Motor neuron (in vitro differentiated cells): Measurements from ENCODE around the gene RPTOR. TPM values are rescaled to one million over a fixed set of nuclear protein-coding genes. Genes with fewer than 3 reads are reported as not detected.

Experiments used
- ATAC-seq, 8 experiments: fragments of 200-7000 bp; cut with Tn5 transposase; replicated peaks in 6 of 8; 2 replicates each; pipeline ENCODE4 v1.8.0; 2021; ENCODE audit warnings: mild to moderate bottlenecking in 8 of 8, moderate library complexity in 8 of 8
- H3K27ac ChIP-seq, 2 donors: fragments of 250-450 bp; sonication (Bioruptor Pico); 2 replicates each; pipeline ENCODE4 v1.9.0; 2021; ENCODE audit warnings: antibody characterized with exemption in 2 of 2, mild to moderate bottlenecking in 2 of 2, moderate library complexity in 1 of 2
- H3K4me1 ChIP-seq, 2 donors: fragments of 250-450 bp; sonication (Bioruptor Pico); replicated peaks in 1 of 2; 2 replicates each; pipeline ENCODE4 v1.6.1; 2021; ENCODE audit warnings: antibody characterized with exemption in 2 of 2, mild to moderate bottlenecking in 2 of 2, moderate library complexity in 1 of 2
- H3K4me3 ChIP-seq, 5 donors: fragments of 250-450 bp; sonication (Bioruptor Pico); 2 replicates each; pipeline ENCODE4 v1.9.0; 2021; ENCODE audit warnings: antibody characterized with exemption in 5 of 5, mild to moderate bottlenecking in 5 of 5, moderate library complexity in 4 of 5
- WGBS, 10 experiments: fragments of 450-650 bp; shearing (Covaris generic); methylation state at CpG; one replicate each; pipeline ENCODE4 v1.0.0; 2022; 5-methylcytosine and 5-hydroxymethylcytosine counted together
- in situ Hi-C, 9 experiments: fragments of 400-800 bp; cut with MboI; loops; one replicate each; pipeline ENCODE4 v1.15.0; 2021; ENCODE audit warnings: low sequenced_read_pairs in 9 of 9, low pct_unique_long_range_greater_than_20kb in 2 of 9; ENCODE audit not compliant: unreplicated experiment in 9 of 9
- total RNA-seq, 8 experiments: library from RNA; unstranded; fragments of 300-600 nt; gene quantifications; 2 replicates each; pipeline versions ENCODE4 v1.2.3 to v1.2.4, GENCODE V29; 2022

Gene RPTOR
- total RNA-seq, 8 experiments from 2014 or later, result 15.6 to 53.3 (median 19.2) TPM

DNA sequence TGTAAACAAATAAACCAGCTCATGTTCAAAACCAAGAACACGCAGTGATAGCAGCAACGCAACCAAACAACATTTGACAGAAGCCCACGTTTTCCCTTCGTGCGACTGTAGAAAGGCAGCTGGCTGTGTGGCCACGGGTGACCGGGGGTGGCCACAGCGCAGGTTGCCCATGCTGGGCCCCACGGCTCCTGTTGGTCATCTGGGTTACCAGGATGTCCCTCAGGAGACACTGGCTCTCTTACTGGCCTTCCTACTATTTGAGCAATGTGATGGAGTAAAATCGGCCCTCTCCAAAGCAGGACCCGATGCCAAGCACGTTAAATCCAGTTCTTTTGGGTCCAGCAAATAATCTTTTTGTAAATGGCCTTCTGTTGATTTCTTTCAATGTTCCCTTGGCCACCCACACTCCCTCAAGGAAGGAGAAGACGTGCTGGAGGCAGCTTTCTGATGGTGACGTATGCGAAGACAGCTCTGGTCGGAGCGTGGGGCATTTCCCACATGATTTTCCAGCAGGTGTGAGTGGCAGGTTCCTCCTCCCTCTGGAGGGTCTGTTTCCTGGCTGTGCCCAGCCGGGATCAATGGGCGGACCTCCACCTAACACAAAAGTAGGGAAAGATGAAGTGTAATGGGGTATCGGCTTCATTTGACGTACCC lies 303.9 kb downstream of the RPTOR start:
- Histone ChIP-seq H3K27ac (no peak overlapping the region), H3K4me3 (no peak overlapping the region), H3K4me1 (peaks cover 26 to 33% of the 10 kb centered on the region in 2 donors)
- ATAC-seq, result no peak
- 82 to 100% (median 100%) methylated on average over 1 to 13 of the region's 21 CpGs; no CpG with 5 or more reads in 1 of the 10 experiments for WGBS, 10 experiments
- in situ Hi-C loops, result no loop called here

DNA sequence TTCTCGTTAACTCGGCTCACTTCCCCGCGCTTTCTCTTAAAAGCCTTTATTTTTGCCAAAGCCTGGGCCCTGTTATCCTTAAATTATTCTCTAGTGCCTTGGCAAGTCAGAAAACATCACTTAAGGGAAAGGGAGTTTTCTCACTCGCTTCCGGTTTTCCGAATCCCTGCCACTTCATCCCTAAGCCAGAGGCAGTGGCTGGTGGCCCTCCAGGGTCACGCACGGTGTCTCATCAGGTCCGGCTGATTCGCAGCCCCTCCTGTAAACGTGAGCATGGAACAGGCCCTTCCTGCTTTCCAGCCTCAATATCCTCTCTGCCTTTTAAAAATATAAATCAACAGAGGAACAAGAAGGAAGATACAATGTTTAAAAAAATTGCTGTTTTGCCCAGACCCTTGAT lies 304.5 kb downstream of the RPTOR start:
- no peak overlapping the region for H3K27ac ChIP-seq
- H3K4me3 ChIP-seq, result no peak overlapping the region
- peaks cover 26 to 37% of the 10 kb centered on the region in 2 donors for H3K4me1 ChIP-seq
- no peak for ATAC-seq
- in situ Hi-C loops, result no loop called here
- WGBS, 10 experiments, result 84 to 100% (median 98%) methylated on average over 1 to 12 of the region's 12 CpGs; no CpG with 5 or more reads in 4 of the 10 experiments

DNA sequence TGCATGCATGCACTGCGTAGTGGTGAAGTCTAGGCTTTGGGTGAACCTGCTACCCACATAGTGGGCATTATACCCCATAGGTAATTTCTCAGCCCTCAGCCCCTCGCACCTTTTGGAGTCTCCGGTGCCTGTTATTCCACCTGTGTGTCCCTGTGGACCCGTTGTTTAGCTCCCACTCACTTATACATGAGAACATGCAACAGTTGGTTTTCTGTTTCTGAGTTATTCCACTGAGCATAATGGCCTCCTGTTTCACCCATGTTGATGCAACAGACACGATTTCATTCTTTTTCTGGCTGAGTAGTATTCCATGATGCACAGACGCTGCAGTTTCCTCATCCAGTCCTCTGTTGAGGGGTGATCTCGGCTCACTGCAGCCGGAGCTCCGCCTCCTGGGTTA lies 305.5 kb downstream of the RPTOR start:
- 90 to 100% (median 97%) methylated on average over 1 to 6 of the region's 9 CpGs; no CpG with 5 or more reads in 3 of the 10 experiments for WGBS, 10 experiments
- Histone ChIP-seq H3K4me1 (peaks cover 20 to 34% of the 10 kb centered on the region in 2 donors), H3K27ac (no peak overlapping the region), H3K4me3 (no peak overlapping the region)
- no peak for ATAC-seq
- in situ Hi-C loops, result no loop called here

DNA sequence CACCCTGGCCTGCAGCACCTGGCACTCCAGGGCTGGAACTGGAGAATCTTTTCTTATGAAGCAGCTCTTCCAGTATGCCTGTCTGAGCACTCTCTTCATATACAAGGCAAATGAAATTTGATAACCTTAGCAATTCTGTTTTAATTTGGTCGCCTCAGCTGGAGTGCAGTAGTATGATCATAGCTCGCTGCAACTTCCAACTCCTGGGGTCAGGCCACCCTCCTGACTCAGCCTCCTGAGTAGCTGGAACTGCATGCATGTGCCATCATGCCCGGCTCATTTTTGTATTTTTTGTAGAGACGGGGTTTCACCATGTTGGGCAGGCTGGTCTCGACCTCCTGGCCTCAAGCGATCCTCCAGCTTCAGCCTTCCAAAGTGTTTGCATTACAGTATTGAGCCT lies 306.2 kb downstream of the RPTOR start:
- peak in 3 of 8 experiments; percentile 44 to 54 (median 48) for ATAC-seq
- in situ Hi-C loops, result no loop called here
- Histone ChIP-seq H3K27ac (no peak overlapping the region), H3K4me1 (peaks cover 13 to 27% of the 10 kb centered on the region in 2 donors), H3K4me3 (no peak overlapping the region)
- WGBS, 10 experiments, result 20 to 100% (median 86%) methylated on average over 1 to 6 of the region's 6 CpGs; no CpG with 5 or more reads in 2 of the 10 experiments

DNA sequence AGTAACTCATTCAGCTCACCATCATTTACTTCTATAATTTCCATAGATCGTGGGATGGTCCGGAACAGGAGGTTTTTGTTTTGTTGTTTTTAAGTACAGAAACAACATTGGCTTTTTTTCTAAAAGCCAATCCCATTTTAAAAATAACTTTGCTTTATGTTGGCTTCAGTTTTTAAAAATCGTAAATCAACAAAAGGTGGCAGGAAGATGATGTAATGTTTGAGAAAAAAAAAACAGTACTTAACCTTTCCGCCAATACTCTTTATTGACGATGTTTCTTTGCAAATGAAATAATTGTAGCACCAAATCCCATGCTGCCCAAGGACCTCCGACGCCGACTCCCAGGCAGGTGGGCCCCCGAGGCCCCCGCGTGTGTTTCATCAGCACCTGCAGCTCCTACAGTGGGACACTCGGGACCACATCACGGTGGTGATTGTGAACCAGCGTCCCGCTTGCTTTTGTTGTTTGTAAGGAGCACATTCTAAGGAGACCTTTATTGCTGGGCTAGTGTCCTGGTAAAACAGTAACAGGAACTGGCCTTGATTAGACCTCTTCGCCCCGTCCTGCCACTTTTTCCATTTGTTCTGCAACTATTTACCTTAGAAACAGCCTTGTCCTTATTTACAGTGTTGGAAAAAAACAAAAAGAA lies 306.8 kb downstream of the RPTOR start:
- in situ Hi-C loops, result no loop called here
- WGBS, 10 experiments, result 53 to 100% (median 76%) methylated on average over 5 to 13 of the region's 17 CpGs
- Histone ChIP-seq H3K4me1 (peaks cover 13 to 26% of the 10 kb centered on the region in 2 donors), H3K27ac (no peak overlapping the region), H3K4me3 (no peak overlapping the region)
- peak in 1 of 8 experiments; percentile 4 for ATAC-seq

DNA sequence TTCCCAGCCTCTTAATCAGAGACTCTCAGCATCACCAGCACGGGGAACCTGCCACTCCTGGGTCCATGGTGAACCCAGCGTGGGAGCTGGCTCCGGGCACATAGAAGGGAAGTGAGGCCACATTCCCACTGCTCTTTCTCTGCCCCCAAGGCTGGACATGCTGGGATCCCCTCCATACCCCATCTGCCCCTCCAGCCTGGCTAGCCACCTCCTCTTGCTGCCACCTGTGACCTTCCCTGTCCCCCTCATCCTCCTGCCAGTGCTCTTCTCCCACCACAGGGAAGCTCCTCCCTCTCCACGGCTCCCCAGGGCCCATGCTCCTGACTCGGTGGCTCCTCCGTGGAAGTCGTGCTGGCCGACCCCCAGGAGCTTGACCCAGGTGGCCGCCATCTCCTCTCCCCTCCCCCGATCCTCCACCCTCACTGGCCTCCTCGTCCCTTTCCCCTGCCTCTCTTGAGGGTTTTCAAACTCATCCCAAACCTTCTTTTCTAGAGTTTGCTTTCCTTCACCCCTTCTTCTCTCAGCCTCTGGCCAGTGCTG lies 307.9 kb downstream of the RPTOR start:
- H3K4me3 ChIP-seq, result no peak overlapping the region
- in situ Hi-C loops, result no loop called here
- peaks cover 13 to 26% of the 10 kb centered on the region in 2 donors for H3K4me1 ChIP-seq
- no CpG with 5 or more reads among the region's 11 CpGs for WGBS, 10 experiments
- H3K27ac ChIP-seq, result no peak overlapping the region
- ATAC-seq, result no peak

DNA sequence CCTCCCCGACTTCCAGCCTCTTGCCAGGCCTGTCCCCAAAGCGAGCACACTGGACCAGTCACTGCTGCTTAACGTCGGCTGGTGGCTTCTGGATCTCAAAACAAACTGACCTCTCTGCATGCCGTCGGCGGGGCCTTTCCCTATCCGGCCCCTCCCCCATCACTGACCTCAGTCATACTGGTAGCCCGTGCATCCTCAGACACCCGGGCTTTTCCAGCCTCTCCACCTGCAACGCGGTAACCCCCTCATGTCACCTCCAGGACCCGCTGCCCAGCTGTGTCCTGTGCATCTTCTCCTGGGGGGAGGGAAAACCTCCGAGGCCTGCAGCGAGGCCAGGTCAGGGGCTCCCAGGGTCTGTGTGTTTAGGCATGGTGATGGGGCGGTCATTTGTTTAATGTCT lies 308.4 kb downstream of the RPTOR start:
- 0 to 100% (median 81%) methylated on average over 1 to 5 of the region's 16 CpGs; no CpG with 5 or more reads in 4 of the 10 experiments for WGBS, 10 experiments
- in situ Hi-C loops, result no loop called here

DNA sequence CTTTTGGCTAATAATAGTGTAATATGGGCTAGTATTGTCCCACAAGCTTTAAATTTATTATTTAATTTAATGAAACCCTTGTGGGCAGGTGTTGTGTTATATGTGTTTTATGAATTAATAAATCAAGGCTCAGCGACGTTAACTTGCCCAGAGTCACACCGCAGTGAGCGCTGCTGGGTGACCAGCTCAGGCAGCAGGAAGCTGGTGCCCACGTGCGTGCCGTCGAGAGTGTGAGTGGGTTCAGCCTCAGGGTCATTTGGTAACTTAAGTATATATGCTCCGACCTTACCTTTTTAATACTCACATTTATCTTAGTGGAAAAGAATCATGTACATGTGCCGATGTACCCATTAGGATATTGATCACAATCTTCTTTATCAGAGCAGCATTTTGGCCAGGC lies 309.6 kb downstream of the RPTOR start:
- in situ Hi-C loops, result no loop called here
- 87 to 100% (median 94%) methylated on average over 3 to 10 of the region's 10 CpGs; no CpG with 5 or more reads in 1 of the 10 experiments for WGBS, 10 experiments
- no peak overlapping the region for H3K27ac ChIP-seq
- H3K4me3 ChIP-seq, result no peak overlapping the region
- H3K4me1 ChIP-seq, result peaks cover 17 to 31% of the 10 kb centered on the region in 2 donors
- no peak for ATAC-seq

More for the DNA sequence above, 308.4 kb downstream of the RPTOR start:
- peak in 1 of 8 experiments; percentile 4 for ATAC-seq
- no peak overlapping the region for H3K4me3 ChIP-seq
- H3K27ac ChIP-seq, result no peak overlapping the region
- H3K4me1 ChIP-seq, result peaks cover 13 to 26% of the 10 kb centered on the region in 2 donors

DNA sequence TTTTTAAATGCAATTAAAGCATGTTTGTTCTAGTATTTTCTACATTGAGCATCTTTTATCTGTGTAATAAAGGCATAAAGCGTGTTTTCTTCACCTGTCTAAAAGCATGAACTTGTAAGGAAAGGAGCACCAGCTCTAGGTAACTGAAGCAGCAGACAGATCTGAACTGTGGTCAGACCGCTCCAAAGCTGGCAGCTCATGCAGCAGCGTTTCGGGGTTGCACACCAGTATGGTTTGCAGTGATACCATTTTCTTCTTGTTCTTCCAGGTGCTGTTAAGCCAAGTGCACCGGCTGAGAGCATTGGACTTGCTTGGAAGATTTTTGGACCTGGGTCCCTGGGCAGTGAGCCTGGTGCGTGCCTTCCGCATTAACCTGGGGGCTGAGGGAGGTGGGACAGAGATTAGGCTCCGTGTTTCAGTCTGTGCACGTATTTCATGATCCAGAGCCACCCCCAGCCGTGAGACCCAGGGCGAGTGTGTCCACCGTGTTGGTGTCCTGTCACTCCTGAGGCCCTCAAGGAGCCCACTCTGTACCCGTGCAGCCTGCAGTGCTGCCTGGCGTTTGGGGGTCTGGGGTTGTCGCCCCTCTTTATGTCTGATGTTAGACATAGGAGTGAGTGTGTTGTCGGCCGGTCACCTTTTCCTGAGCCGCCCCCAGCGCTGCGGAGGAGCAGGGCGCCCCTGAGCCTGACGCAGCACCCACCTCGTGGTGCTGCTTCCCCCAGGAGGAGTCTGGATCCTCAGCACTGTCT lies 310.7 kb downstream of the RPTOR start:
- no peak for ATAC-seq
- peaks cover 20 to 31% of the 10 kb centered on the region in 2 donors for H3K4me1 ChIP-seq
- WGBS, 10 experiments, result 89 to 100% (median 95%) methylated on average over 1 to 10 of the region's 23 CpGs; no CpG with 5 or more reads in 2 of the 10 experiments
- in situ Hi-C loops, result no loop called here
- no peak overlapping the region for H3K4me3 ChIP-seq
- no peak overlapping the region for H3K27ac ChIP-seq

DNA sequence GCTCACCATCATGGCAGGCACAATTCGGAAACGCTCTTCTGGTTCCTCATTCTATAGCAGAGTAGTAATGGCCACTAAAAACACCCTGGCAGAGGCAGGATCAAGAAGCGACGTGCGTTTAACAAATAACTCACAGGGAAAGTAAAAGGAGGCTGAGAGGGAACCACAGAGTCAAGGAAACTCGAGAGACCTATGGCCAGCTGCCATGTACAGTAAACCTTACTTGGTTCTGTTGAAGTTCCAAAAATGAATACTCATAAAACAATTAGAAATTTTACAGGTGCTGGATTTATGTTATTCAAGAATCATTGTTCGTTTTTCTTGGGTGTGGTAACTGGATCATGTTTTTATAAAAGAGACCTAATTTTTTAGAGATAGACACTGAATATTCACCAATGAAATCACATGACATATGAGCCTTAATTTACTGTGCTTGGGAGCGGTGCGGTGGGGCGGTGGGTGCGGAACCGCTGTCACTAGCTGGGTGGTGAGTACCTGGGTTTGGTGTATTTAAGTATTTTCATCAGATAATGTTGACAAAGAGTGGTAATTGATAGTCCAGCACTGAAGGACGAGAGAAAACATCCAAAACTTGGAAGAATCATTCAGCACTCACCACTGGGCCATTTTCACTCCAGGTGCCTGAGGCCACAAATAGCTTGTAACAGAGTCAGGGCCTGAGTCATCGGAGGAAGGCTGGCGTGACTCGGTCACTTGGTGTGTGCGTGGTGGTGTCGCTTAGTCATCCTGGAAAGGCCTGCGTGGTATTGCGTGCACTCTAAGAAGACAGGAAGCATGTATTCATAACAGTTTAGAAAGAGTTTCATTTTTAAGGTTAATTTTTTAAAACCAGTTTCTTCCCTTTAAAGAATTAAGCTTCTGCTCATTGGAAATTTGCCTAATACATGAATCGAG lies 311.6 kb downstream of the RPTOR start:
- Histone ChIP-seq H3K4me3 (no peak overlapping the region), H3K4me1 (peaks cover 16 to 33% of the 10 kb centered on the region in 2 donors), H3K27ac (no peak overlapping the region)
- peak; percentile 66 to 97 (median 74) for ATAC-seq
- WGBS, 10 experiments, result 25 to 96% (median 84%) methylated on average over 1 to 16 of the region's 21 CpGs
- in situ Hi-C loops, result no loop called here

DNA sequence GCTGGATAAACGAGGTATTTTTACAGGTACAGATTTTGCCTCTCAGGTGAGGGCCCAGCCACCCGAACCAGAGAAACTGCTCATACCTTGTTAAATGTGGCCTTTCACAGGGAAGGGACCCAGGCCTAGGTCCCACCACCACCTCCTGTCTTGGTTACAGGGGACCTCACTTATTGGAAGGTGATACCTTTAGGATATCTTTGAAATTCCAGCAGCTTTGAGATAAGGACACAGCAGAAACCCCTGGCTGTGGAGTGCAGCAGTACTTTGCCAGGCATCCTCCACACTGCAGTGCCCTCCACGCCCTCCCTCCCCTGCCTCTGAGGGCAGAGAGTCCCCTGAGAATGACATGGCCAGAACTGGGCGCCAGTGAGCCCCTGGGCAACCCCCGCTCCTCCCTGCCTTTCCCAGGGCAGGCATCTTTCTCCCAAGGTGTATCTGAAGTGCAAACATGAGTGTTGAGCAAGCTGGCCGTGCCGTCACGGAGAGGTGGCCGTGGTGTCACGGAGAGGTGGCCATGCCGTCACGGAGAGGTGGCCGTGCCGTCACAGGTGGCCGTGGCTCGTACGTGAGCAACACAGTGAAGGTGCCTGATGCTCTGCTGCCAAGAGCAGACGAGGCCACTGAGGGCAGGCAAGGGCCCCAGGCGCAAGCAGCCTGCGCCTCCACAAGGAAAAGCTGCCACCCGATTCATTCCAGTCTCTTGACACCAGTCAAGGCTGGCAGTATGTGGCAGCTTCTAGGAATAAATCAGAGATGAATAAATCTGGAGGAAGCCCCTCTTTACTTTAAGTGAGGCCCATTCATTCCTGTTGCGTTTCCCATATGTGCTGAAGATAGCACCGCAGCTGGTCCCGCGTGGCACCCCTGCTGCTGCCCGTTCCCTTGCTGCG lies 312.5 kb downstream of the RPTOR start:
- Histone ChIP-seq H3K4me3 (no peak overlapping the region), H3K27ac (no peak overlapping the region), H3K4me1 (peaks cover 10 to 30% of the 10 kb centered on the region in 2 donors)
- in situ Hi-C loops, result no loop called here
- no peak for ATAC-seq
- 80 to 92% (median 82%) methylated on average over 1 to 12 of the region's 27 CpGs; no CpG with 5 or more reads in 4 of the 10 experiments for WGBS, 10 experiments
